Suprapubic skin (tissue), 4 donors: Measurements from ENCODE around the gene HUS1B. TPM values are rescaled to one million over a fixed set of nuclear protein-coding genes. Genes with fewer than 3 reads are reported as not detected.

Experiments
- DNase-seq, 2 donors: peaks; one replicate each; pipeline ENCODE4 v3.0.0-alpha.2; 2019; ENCODE audit warnings: low spot score in 2 of 2
- H3K27ac ChIP-seq: fragments of 200-600 bp; sonication (generic); one replicate; pipeline ENCODE4 v1.5.1; 2019
- H3K27me3 ChIP-seq: fragments of 200-600 bp; sonication (generic); one replicate; pipeline ENCODE4 v1.5.1; 2019
- H3K36me3 ChIP-seq: fragments of 200-600 bp; sonication (generic); one replicate; pipeline ENCODE4 v1.5.1; 2019
- H3K4me1 ChIP-seq: fragments of 200-600 bp; sonication (generic); one replicate; pipeline ENCODE4 v1.5.1; 2019
- H3K4me3 ChIP-seq: fragments of 200-600 bp; sonication (generic); one replicate; pipeline ENCODE4 v1.5.1; 2019; ENCODE audit warnings: mild to moderate bottlenecking
- H3K9me3 ChIP-seq: fragments of 200-600 bp; sonication (generic); one replicate; pipeline ENCODE4 v1.5.1; 2019
- CTCF ChIP-seq, 2 donors: fragments of 200-600 bp in 1 of 2; fragments of 450-650 bp in 1 of 2; sonication (generic) in 1 of 2; IDR thresholded peaks; one replicate each; pipeline ENCODE4 v1.5.1; 2016 to 2019; ENCODE audit warnings: antibody characterized with exemption in 2 of 2, mild to moderate bottlenecking in 1 of 2, moderate library complexity in 1 of 2
- EP300 ChIP-seq: sonication (generic); formaldehyde crosslinking; IDR thresholded peaks from one replicate; pipeline ENCODE4 v1.6.1; 2017; ENCODE audit warnings: antibody characterized with exemption
- POLR2A ChIP-seq, 2 donors: fragments of 450-650 bp; IDR thresholded peaks; one replicate each; pipeline ENCODE4 v1.6.1; 2017; ENCODE audit warnings: antibody characterized with exemption in 2 of 2, mild to moderate bottlenecking in 2 of 2, moderate library complexity in 2 of 2
- POLR2AphosphoS5 ChIP-seq, 3 donors: sonication (generic); formaldehyde crosslinking; IDR thresholded peaks; one replicate each; pipeline ENCODE4 v1.6.1; 2017; ENCODE audit warnings: antibody characterized with exemption in 3 of 3
- WGBS: methylation state at CpG from one replicate; pipeline ENCODE4 v1.1.5; 2018; 5-methylcytosine and 5-hydroxymethylcytosine counted together
- total RNA-seq, 4 donors: library from RNA; depleted of rRNA; stranded (reverse); fragments of >200 nt; gene quantifications; one replicate each; pipeline ENCODE4 v1.1.0, GENCODE V29; 2016

The HUS1B gene
- total RNA-seq, 4 donors from 2014 or later: 0.68 to 8.8 (median 3.1) TPM

- H3K9me3 ChIP-seq: no peaks in the 10 kb centered on the region
- 96% methylated on average over 6 of the region's 13 CpGs for WGBS
- no peak for DNase-seq
- no peak overlapping the region for H3K4me3 ChIP-seq
- no peaks in the 10 kb centered on the region for H3K4me1 ChIP-seq
- no peaks in the 10 kb centered on the region for H3K27me3 ChIP-seq
- H3K27ac ChIP-seq: no peak overlapping the region
- peaks cover 12% of the 10 kb centered on the region for H3K36me3 ChIP-seq
- TF ChIP-seq POLR2AphosphoS5 (IDR thresholded peaks at IDR 0.05) (no peak), CTCF (IDR thresholded peaks at IDR 0.05) (no peak), POLR2A (IDR thresholded peaks at IDR 0.05) (no peak), EP300 (no peak)
Observed at GRCh38 chr6:659716-660581, 3.0 kb upstream of the HUS1B start.

- Histone ChIP-seq H3K4me1 (no peaks in the 10 kb centered on the region), H3K4me3 (no peak overlapping the region), H3K27me3 (no peaks in the 10 kb centered on the region), H3K27ac (no peak overlapping the region), H3K9me3 (no peaks in the 10 kb centered on the region), H3K36me3 (peaks cover 12% of the 10 kb centered on the region)
- TF ChIP-seq POLR2A (IDR thresholded peaks at IDR 0.05) (no peak), CTCF (IDR thresholded peaks at IDR 0.05) (no peak), POLR2AphosphoS5 (IDR thresholded peaks at IDR 0.05) (no peak), EP300 (no peak)
- no peak for DNase-seq
- WGBS: 70% methylated on average over 2 of the region's 2 CpGs
Observed at GRCh38 chr6:658244-658643, 1.3 kb upstream of the HUS1B start.

- TF ChIP-seq EP300 (no peak), CTCF (IDR thresholded peaks at IDR 0.05) (no peak), POLR2A (IDR thresholded peaks at IDR 0.05) (no peak), POLR2AphosphoS5 (IDR thresholded peaks at IDR 0.05) (no peak)
- H3K9me3 ChIP-seq: no peaks in the 10 kb centered on the region
- H3K4me1 ChIP-seq: no peaks in the 10 kb centered on the region
- WGBS: 91% methylated on average over 1 of the region's 1 CpG
- no peak overlapping the region for H3K4me3 ChIP-seq
- no peak overlapping the region for H3K27ac ChIP-seq
- H3K36me3 ChIP-seq: peaks cover 12% of the 10 kb centered on the region
- H3K27me3 ChIP-seq: no peaks in the 10 kb centered on the region
- DNase-seq: no peak
Observed at GRCh38 chr6:657743-658142, 843 bp upstream of the HUS1B start.

GRCh38 chr6:654136-654535 is 2.8 kb downstream of the HUS1B start:
- no peak for DNase-seq
- no peaks in the 10 kb centered on the region for H3K27me3 ChIP-seq
- H3K36me3 ChIP-seq: peaks cover 12% of the 10 kb centered on the region
- TF ChIP-seq CTCF (IDR thresholded peaks at IDR 0.05) (no peak), POLR2A (IDR thresholded peaks at IDR 0.05) (no peak), POLR2AphosphoS5 (IDR thresholded peaks at IDR 0.05) (no peak), EP300 (no peak)
- H3K9me3 ChIP-seq: no peaks in the 10 kb centered on the region
- no peak overlapping the region for H3K4me3 ChIP-seq
- H3K27ac ChIP-seq: no peak overlapping the region
- no peaks in the 10 kb centered on the region for H3K4me1 ChIP-seq
- WGBS: 74% methylated on average over 4 of the region's 4 CpGs

GRCh38 chr6:652865-653264 is 4.0 kb downstream of the HUS1B start:
- no peaks in the 10 kb centered on the region for H3K4me1 ChIP-seq
- 86% methylated on average over 3 of the region's 3 CpGs for WGBS
- H3K36me3 ChIP-seq: peaks cover 12% of the 10 kb centered on the region
- no peak overlapping the region for H3K27ac ChIP-seq
- no peak for DNase-seq
- no peaks in the 10 kb centered on the region for H3K27me3 ChIP-seq
- H3K4me3 ChIP-seq: no peak overlapping the region
- no peaks in the 10 kb centered on the region for H3K9me3 ChIP-seq
- TF ChIP-seq POLR2AphosphoS5 (IDR thresholded peaks at IDR 0.05): no peak
- no peak for TF ChIP-seq EP300
- no peak for TF ChIP-seq CTCF (IDR thresholded peaks at IDR 0.05)
- no peak for TF ChIP-seq POLR2A (IDR thresholded peaks at IDR 0.05)
